T1000 (cell line): ENCODE data around the gene POLK.
"Not testable (repeated sequence)": the region's sequence is repeated elsewhere in the genome, so short reads cannot be mapped to it uniquely, and the experiment has no call there.

Source experiments
- DNase-seq: peaks from one replicate; lab custom pipeline; 2025; ENCODE audit warnings: mixed read lengths; lab: John Stamatoyannopoulos, UW

The POLK gene

DNA sequence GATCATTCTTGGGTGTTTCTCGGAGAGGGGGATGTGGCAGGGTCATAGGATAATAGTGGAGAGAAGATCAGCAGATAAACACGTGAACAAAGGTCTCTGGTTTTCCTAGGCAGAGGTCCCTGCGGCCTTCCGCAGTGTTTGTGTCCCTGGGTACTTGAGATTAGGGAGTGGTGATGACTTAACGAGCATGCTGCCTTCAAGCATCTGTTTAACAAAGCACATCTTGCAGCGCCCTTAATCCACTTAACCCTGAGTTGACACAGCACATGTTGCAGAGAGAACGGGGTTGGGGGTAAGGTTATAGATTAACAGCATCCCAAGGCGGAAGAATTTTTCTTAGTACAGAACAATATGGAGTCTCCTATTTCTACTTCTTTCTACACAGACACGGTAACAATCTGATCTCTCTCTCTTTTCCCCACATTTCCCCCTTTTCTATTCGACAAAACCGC, 99.2 kb downstream of the POLK start:
- not testable (repeated sequence) for DNase-seq

DNA sequence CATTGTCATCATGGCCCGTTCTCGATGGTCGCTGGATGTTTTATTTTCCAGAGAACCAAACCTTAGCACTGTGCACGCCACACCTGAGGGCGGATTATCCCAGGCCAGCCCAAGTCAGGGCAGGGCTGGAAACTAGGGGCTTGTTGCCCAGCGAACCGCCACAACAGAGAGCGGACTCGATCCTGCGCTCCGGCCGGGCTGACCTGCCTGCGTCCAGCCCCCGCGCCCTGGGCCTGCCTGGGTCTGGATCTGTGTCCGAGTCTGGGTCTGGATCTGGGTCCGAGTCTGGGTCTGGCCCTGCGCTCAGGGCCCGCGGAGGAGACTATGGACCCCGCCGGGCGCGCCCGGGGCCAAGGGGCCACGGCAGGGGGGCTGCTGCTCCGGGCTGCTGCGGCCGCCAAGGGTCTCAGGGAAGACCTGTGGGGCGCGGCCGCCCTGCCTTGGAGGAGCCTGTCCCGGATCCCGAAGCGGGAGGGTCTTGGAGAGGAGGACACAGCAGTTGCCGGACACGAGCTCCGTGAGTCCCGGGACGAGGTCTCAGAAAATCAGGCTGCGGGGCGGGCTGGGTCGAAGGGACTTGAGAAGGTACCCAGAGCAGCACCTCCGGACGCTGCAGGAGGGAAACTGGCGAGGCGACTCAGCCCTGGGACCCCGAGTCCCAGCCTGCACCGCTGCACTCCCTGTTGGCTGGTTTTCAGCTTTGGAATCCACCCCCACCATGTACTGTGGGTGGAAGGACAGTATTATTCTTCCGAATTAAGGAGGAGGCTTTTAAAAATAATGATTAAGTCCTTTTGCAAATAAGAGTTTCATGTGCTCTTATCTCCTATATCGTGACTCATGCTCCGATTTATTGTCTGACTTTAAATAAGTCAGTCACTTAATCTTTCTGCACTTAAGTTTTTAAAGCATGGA, 99.9 kb downstream of the POLK start, which contains the start of gene ANKDD1B:
TSS of gene ANKDD1B (plus strand) at position 143 of the 915 bp plus-strand sequence. CDS start at position 325, 182 bp downstream.
- no peak for DNase-seq

DNA sequence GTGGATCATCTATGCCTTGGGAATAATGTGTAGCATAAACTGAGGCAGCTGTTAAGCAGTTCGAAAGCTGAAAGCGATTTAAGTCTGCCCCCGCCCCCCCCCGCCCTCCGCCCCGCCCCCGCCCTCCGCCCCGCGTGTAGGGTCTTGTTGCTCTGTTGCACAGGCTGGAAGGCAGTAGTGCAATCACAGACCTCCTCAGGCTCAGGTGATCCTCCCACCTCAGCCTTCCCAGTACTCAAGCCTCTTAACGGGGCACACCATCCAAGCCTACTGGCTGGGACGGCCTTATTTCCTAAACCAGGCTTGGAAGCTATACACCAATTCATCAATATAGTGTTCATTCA, 100.5 kb downstream of the POLK start:
- no peak for DNase-seq

DNA sequence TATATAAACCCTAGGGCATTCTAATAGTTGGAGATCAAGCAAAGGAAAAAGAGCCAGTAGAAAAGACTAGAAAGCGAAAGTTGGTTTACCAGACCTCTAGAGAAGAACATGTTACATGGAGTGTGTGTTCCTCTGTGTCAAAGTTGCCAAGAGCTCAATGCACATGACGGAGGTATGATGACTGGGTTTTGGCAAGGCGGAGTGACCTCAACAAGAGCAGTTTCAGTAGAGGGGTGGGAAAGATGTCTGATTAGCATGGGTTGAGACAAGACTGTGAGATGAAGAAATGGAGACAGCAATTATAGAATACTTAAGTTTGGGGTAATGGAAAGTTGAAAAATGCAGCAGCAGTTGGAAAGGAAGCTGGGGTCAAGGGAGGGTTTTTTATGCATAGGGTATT, 101.2 kb downstream of the POLK start:
- no peak for DNase-seq

DNA sequence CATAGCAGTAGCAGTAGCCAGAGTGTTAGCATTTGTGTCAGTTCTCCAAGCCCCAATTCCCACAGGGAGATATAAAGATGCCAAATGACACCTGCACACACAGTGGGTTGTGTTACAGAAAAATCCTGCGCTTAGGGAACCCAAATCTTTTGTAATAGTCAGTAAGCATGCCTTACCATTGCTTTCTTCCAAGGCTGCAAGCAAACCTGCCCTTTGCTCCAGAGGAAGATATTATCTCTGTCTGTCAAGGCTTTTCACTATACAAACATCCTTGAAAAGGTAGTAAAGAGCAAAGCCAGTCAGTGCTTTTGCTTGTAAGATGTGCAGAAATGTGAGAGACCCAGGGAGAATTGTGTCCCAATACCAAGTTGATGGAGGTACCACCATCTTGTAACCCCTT, 102.5 kb downstream of the POLK start:
- DNase-seq: no peak

DNA sequence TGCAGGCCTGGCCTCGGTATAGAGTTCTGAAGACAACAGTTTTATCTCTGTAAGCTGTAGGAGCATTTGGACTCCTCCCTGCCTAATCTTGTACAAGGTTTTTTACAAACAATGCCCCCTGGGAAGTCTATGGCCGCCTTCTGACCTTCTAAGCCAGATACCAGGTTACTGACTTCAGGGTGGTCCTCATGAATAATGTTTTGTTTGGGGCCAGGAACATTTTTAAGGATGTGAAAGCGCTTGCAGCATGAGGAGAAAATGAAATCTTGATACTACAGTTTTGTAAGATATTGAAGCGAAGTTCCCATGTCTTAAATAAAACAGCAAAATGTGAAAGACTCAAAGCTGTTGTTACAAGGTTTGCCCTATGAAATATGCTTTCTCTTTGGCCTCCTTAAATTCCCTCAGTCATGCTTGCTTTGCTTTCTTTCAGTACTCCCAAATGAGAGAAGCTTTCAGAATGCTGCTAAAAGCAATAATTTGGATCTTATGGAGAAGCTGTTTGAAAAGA, 104.7 kb downstream of the POLK start:
- no peak for DNase-seq

DNA sequence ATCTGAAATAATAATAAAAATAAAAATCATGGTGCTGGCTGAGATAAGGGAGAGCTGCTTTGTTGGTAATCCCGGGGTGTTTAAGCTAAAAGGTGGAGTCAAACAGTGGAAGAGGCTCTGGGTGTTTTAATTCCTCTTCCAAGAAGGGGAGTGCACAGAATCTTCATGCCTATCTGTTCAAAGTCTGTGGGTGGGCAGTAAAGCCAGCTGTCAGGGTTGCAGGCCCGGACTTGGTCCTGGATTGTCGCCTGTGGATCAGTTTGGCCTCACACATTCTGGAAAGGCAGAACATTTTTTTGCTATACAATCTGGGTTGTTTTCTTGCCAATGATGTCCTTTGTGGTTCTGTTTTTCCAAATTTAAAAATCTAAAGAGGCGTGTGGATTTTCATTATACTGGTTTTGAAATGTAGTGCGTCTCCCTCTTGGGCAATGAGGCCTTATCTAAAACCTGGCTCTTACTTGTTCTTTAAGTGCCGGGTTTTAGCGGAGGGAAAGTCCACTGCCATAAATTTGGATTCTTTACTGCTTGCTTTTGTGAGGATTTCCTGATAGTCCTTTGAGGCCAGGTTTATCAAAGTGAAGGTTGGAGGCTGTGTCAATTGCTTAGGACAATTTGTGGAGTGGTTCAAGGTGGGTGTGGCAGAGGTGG, 105.4 kb downstream of the POLK start:
- DNase-seq: no peak

DNA sequence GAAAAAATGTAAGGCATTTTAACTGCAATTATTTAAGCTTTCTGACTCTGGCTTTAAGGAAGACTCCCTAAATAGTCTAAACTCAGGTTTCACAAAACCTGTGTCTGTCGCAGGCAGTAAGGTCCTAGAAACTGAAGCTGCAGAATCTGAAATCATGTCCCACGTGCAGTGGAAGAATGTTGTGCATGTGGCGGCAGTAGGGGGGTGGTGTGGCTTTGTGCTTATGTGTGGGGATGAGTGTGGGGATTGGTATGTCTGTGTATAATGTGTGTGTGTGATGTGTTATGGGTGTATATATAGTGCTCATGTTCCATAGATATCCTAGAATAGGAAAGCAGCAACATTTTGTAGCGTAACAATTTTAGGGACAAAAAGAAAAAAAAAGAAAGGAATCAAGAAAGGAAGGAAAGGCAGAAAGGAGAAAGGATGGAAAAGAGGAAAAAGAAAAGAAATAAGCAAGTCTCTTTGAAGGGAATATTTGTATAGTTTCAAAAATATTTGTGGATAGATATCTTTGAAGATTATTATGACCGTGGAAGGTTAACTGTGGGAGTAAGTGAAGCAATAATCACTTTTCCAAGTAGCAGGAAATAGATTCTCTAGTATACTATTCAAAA, 106.2 kb downstream of the POLK start:
- no peak for DNase-seq

DNA sequence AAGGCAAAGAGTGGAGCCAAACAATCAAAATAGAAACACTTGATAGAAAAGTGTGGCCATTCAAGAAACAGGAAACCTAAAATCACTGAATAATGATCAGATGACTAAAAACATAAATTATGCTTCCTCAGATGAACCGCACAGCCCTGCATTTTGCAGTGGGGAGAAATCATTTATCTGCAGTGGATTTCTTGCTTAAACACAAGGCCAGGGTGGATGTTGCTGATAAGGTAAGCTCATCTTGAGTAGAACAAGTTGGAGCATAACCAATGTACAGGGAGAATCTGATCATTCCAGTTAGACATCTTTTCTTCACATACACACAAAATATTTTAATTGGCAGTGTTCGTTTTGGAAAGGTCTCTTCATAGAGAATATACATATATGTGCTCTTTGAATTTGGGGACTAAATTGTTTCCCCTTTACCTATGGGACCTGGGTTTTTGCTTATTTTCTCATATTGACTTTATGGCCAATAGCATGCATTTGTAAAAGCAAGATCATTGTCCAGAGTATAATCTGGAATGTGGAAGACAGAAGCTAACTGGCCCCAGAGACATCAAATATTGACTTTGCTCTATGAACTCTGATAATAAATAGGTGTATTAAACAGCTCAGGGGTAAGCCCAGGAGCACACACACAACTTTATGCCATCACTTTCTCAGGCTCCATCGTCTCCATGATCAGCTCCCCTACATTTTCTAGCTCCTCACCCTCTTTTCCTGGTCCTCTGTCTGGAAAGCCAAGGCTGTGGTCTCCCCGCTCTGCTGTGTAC, 108.7 kb downstream of the POLK start:
- DNase-seq: no peak

DNA sequence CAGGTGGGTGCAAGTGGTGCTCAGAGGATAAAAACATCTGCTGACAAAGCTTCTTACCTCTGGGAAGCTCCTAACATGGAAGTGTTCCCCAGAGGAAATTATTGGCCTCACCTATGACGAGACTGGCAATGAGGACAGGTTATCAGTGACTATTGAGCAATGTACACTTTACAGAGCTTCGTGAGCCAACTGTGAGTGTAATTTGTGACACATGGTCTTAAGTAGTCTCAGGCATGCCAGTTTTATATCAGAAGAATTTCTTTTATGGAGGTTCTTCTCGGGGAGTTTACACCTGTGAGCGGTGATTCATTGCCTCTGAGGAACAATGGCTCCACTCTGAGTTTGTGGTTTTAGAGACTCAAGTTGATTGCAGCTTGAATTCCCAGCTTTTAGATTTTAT, 110.9 kb downstream of the POLK start:
- DNase-seq: no peak

DNA sequence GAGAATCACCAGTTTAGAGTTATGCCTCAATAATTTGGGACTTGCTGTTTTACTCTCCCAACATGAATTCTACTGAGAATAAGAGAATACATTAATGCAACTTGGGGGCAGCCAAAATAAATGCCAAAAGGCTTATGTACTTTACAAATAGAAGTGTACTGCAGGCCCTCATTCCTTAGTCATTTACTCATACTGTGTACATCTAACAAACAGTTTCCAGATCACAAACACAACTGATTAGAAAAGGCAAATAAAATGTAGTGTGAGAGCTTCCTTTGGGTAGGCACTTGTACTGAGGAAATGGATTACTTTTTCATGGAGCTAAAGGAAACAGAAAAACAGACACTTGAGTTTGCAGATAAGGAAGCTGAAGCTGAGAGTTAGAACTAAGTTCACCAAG, 112.2 kb downstream of the POLK start:
- DNase-seq: no peak

DNA sequence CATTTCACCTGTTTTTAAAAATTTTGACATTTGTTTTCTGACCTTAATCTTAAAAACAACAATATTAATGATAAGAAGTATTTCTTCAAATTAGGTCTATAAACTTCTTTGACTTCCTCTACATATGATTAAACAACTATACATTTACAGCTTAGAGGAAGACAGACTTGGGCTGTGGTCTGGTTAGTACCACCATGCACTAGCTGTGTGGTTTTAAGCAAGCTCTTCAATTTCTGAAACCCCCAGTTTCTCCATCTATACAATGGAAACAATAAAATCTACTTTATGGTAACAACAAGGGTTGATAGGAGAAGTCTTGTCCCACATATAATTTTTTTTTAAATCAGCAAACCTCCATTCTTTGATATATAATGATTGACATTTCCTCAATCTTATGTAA, 115.3 kb downstream of the POLK start:
- no peak for DNase-seq

DNA sequence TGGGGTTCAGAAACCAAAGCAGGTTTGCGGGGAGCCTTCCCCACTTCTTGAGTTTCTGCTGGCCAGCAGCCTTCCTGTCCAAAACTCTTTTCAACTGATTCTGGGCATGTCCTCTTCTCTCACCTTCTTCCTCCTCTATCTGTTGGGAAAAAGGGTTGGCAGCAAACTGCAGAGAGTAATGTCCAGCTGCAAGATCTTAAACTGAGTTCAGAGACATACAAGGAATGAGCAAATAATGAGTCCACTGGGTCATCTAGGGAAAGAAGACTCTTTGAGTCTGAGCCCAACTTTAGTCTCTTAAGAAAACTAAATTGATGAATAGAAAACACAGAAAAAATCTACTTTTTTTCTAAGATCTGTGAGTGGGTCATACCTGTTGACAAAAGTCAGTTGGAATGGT, 116.1 kb downstream of the POLK start:
- DNase-seq: no peak

DNA sequence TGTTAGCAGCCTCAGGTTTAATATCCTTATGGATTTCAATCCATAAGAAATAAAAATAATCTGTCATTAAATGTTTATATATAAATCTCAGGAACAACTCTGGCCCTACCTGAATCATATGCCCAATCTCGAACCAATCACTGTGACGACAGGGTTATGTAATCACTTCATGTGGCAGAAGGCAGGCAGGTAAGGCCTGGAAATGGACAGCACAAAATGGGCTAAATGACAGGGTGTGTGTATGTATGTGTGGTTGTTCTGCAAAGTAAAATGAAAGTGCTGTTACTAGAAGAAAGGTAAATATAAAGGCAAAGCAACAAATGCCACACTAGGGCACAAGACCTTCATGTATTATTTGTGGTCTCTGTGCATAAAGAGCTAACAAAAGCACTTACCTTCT, 119.2 kb downstream of the POLK start:
- no peak for DNase-seq

DNA sequence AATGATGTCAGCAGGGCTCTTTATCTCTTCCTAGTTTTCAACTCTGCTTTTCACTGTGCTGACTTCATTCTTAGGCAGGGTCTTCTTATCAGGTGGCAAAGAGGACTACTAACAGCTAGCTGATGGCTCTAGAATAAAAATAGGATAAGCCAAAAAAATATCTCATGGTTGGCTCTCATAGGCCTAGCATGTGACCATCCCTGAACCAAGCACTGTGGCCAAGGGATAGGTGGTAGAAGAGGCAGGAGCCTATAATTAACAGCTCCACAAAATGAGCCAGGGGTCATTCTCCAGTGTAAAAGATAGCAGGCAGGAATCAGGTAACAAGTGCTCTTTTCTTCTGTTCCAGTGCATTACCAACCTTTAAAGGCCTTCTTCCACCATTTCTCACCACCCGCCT, 120.6 kb downstream of the POLK start:
- no peak for DNase-seq

DNA sequence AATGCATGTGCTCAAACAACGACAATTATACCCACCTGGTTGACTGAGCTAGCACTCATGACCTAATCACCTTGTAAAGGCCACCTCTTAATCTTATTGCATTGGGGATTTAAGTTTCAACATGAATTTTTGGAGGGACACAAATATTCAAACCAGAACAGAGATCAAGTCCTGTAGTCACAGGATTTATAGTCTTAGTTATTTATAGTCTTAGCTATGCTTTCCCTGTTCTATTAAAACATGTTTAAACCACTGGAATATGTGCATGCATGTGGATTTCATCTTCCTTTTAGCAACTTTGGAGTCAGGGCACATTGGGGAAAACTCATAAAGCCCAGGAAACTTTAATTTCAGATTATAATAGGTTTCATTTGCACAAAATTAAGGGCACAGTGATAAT, 126.3 kb downstream of the POLK start:
- DNase-seq: no peak

DNA sequence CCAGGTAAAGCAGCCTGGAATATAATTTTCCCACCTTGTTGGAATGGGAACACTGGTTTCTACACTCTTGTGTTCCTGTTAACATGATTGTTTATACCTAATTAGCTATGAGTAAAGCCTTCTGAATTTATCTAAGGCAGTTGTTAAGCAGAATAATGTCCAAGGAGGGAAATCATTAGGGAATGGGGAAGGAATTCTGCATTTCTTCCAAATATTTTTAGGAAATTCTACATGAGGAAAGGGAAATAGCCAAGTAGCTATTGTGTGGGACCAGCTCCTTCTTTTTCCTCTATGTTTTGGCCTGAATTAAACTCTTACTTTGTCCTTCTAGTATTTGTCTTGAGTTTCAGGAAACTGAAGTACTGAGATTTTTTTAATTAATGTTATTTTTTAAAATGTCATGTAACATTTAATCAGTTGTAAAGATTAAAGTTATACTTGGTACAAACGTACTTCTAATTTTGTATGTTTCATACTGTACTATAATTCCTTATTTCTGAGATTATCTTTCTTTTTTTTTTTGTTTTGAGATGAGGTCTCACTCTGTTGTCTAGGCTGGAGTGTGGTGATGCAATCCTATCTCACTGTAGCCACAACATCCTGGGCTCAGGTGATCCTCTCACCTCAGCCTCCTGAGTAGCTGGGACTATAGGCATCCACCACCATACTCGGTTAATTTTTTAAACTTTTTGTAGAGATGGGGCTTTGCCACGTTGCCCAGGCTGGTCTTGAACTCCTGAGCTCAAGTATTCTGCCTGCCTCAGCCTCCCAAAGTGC, 128.0 kb downstream of the POLK start:
- no peak for DNase-seq

DNA sequence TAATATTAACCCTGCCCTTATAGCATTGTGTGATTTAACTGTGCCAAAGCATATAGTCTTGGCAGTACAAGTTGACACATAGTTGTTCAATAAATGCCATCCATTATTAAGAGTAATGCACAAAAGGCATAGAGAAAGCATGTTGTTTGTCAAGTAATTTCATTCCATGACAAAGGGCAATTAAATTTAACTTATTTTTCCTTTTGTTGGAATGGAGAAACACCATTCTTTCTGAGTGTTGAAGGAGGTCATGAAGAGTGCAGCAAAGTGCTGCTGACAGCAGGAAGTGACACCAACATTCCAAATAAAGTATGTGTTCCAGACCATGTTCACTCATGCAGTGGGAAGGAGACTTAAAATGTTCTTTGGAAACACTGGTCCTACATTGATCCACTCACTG, 128.7 kb downstream of the POLK start:
- DNase-seq: no peak

DNA sequence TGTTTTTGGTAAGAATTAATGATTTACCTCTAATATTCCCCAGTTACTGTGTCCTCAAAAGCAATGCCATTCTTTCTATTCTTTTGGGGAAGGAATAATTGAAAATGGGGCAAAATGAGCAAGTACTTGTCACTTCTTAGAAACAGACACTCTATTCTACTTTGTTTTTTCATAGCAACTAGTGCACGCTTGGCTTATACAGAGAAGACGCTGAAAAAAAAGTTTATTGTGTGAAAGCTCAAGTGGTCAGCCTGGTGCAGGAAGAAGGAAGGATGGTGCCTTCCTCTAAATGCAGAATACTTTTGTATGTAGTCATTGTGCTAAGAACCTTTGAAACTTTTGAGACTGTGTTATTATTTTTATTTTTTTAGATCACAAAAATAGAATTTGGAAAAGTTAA, 129.1 kb downstream of the POLK start:
- DNase-seq: no peak

DNA sequence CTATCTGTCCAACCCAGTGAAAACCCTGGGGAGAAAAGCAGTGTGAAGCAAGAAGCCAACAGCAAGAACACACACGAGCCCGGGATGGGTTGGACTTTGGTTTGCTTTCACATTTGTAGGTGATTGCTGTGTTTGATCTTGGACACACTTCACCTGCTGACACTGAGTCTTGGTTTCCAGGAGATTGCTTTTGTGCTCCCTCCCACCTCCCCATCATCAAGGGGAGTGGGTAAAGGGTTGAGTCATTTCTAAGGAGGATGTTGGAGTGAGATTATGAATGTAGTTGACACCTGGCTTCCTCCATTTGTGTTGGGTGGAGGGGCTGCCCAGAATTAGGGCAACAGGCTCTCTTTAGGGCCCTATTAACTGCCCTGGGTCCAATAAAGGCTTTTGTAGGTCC, 137.0 kb downstream of the POLK start:
- DNase-seq: no peak
